Endothelial cell of umbilical vein (primary cell): ENCODE data around the gene RSPH10B.
"Not testable (repeated sequence)": the region's sequence is repeated elsewhere in the genome, so short reads cannot be mapped to it uniquely, and the experiment has no call there.

Experiments used
- EZH2 ChIP-seq: IDR thresholded peaks from 2 replicates; pipeline ENCODE4 v1.6.1; 2012; ENCODE audit warnings: borderline replicate concordance, low read depth, mild to moderate bottlenecking, moderate library complexity, low read length, inconsistent platforms; ENCODE audit not compliant: severe bottlenecking
- FOS ChIP-seq: IDR thresholded peaks from 2 replicates; pipeline ENCODE4 v1.6.1; 2011; ENCODE audit warnings: mild to moderate bottlenecking, low read length, moderate library complexity, borderline replicate concordance; ENCODE audit not compliant: insufficient read depth
- GATA2 ChIP-seq: IDR thresholded peaks from 2 replicates; pipeline ENCODE4 v1.7.0; 2011; ENCODE audit warnings: low read depth, mild to moderate bottlenecking, moderate library complexity, mixed read lengths, low read length; ENCODE audit not compliant: insufficient read length, insufficient read depth
- JUN ChIP-seq: IDR thresholded peaks from 2 replicates; pipeline ENCODE4 v1.6.1; 2011; ENCODE audit warnings: borderline replicate concordance, low read depth; ENCODE audit not compliant: insufficient read length, insufficient read depth
- MAX ChIP-seq: IDR thresholded peaks from 2 replicates; pipeline ENCODE4 v1.6.1; 2011; ENCODE audit not compliant: insufficient read depth, insufficient read length
- MYC ChIP-seq: IDR thresholded peaks from one replicate; pipeline ENCODE4 v1.6.1; 2011; ENCODE audit warnings: mild to moderate bottlenecking, low read depth, low read length
- POLR2A ChIP-seq: IDR thresholded peaks from 2 replicates; pipeline ENCODE4 v1.6.1; 2012; ENCODE audit warnings: low read depth, mild to moderate bottlenecking, control low read depth, low read length
- POLR2AphosphoS5 ChIP-seq: IDR thresholded peaks from 2 replicates; pipeline ENCODE4 v1.6.1; 2012; ENCODE audit warnings: low read depth, mild to moderate bottlenecking, control low read depth, low read length, moderate library complexity; ENCODE audit not compliant: insufficient read depth
- TF ChIP-seq, protein P1 (sequence below), 2 donors: IDR thresholded peaks; 1 replicate in 1 of 2; 2 replicates in 1 of 2; pipeline ENCODE4 v1.5.1; 2011; ENCODE audit warnings: low read length in 2 of 2, mild to moderate bottlenecking in 2 of 2, moderate library complexity in 2 of 2, control low read depth in 1 of 2, inconsistent platforms in 1 of 2, low read depth in 1 of 2; ENCODE audit not compliant: insufficient read depth in 1 of 2; ENCODE audit errors: extremely low read depth in 1 of 2

- not testable (repeated sequence) for TF ChIP-seq POLR2A, MAX, POLR2AphosphoS5, EZH2, FOS, JUN, MYC, GATA2
- TF ChIP-seq, protein P1, sequence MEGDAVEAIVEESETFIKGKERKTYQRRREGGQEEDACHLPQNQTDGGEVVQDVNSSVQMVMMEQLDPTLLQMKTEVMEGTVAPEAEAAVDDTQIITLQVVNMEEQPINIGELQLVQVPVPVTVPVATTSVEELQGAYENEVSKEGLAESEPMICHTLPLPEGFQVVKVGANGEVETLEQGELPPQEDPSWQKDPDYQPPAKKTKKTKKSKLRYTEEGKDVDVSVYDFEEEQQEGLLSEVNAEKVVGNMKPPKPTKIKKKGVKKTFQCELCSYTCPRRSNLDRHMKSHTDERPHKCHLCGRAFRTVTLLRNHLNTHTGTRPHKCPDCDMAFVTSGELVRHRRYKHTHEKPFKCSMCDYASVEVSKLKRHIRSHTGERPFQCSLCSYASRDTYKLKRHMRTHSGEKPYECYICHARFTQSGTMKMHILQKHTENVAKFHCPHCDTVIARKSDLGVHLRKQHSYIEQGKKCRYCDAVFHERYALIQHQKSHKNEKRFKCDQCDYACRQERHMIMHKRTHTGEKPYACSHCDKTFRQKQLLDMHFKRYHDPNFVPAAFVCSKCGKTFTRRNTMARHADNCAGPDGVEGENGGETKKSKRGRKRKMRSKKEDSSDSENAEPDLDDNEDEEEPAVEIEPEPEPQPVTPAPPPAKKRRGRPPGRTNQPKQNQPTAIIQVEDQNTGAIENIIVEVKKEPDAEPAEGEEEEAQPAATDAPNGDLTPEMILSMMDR (IDR thresholded peaks at IDR 0.05; ENCODE audit: extremely low read depth in 1 of 2, insufficient read depth in 1 of 2, low read depth in 1 of 2, low read length in 2 of 2) = not testable (repeated sequence)
These were observed 3.1 kb upstream of the RSPH10B start for GRCh38 chr7:5973580-5973979.
